ENCODE measurements around the gene SMAD3.

The SMAD3 gene

GRCh38 chr15:67183443-67184169 is 118.2 kb downstream of the SMAD3 start:
- Mint-ChIP-seq H3K36me3 (ENCODE audit: low read depth) (peaks cover 73% of the 10 kb centered on the region), H3K27me3 (no peaks in the 10 kb centered on the region), H3K27ac (no peak overlapping the region), H3K9me3 (no peaks in the 10 kb centered on the region), H3K4me3 (no peak overlapping the region), H3K4me1 (ENCODE audit: low read depth) (peaks cover 13% of the 10 kb centered on the region)
- no peak for DNase-seq

GRCh38 chr15:67184208-67184925 is 119.0 kb downstream of the SMAD3 start:
- Mint-ChIP-seq H3K4me1 (ENCODE audit: low read depth) (peaks cover 13% of the 10 kb centered on the region), H3K27ac (no peak overlapping the region), H3K9me3 (no peaks in the 10 kb centered on the region), H3K27me3 (no peaks in the 10 kb centered on the region), H3K4me3 (no peak overlapping the region), H3K36me3 (ENCODE audit: low read depth) (peaks cover 75% of the 10 kb centered on the region)
- DNase-seq: no peak

GRCh38 chr15:67185051-67185450 is 119.6 kb downstream of the SMAD3 start:
- H3K27ac Mint-ChIP-seq: peak overlapping the region; percentile 70
- H3K4me3 Mint-ChIP-seq: no peak overlapping the region

GRCh38 chr15:67185621-67186225 is 120.3 kb downstream of the SMAD3 start:
- Mint-ChIP-seq H3K9me3 (no peaks in the 10 kb centered on the region), H3K27ac (peak overlapping the region; percentile 70), H3K4me3 (no peak overlapping the region), H3K36me3 (ENCODE audit: low read depth) (peaks cover 80% of the 10 kb centered on the region), H3K4me1 (ENCODE audit: low read depth) (peaks cover 13% of the 10 kb centered on the region), H3K27me3 (no peaks in the 10 kb centered on the region)
- peak; percentile 34 for DNase-seq

More at GRCh38 chr15:67185051-67185450, 119.6 kb downstream of the SMAD3 start:
- peaks cover 75% of the 10 kb centered on the region for H3K36me3 Mint-ChIP-seq (ENCODE audit: low read depth)
- peaks cover 13% of the 10 kb centered on the region for H3K4me1 Mint-ChIP-seq (ENCODE audit: low read depth)
- no peaks in the 10 kb centered on the region for H3K27me3 Mint-ChIP-seq
- DNase-seq: no peak
- no peaks in the 10 kb centered on the region for H3K9me3 Mint-ChIP-seq

GRCh38 chr15:67186226-67186649 is 120.8 kb downstream of the SMAD3 start:
- Mint-ChIP-seq H3K36me3 (ENCODE audit: low read depth) (peaks cover 81% of the 10 kb centered on the region), H3K27me3 (no peaks in the 10 kb centered on the region), H3K9me3 (no peaks in the 10 kb centered on the region), H3K4me1 (ENCODE audit: low read depth) (peaks cover 13% of the 10 kb centered on the region), H3K27ac (peak overlapping the region; percentile 70), H3K4me3 (no peak overlapping the region)
- DNase-seq: no peak

- no peak overlapping the region for H3K4me3 Mint-ChIP-seq
- H3K4me1 Mint-ChIP-seq (ENCODE audit: low read depth): peaks cover 13% of the 10 kb centered on the region
- H3K9me3 Mint-ChIP-seq: no peaks in the 10 kb centered on the region
- H3K27ac Mint-ChIP-seq: peak overlapping the region; percentile 70
- DNase-seq: no peak
- H3K36me3 Mint-ChIP-seq (ENCODE audit: low read depth): peaks cover 84% of the 10 kb centered on the region
- no peaks in the 10 kb centered on the region for H3K27me3 Mint-ChIP-seq
These were observed 121.3 kb downstream of the SMAD3 start for GRCh38 chr15:67186688-67187087.

- Mint-ChIP-seq H3K36me3 (ENCODE audit: low read depth) (peaks cover 85% of the 10 kb centered on the region), H3K27me3 (no peaks in the 10 kb centered on the region)
These were observed 122.0 kb downstream of the SMAD3 start for GRCh38 chr15:67187351-67187854.

GRCh38 chr15:67188551-67189218 is 123.3 kb downstream of the SMAD3 start:
- no peak for DNase-seq
- peaks cover 92% of the 10 kb centered on the region for H3K36me3 Mint-ChIP-seq (ENCODE audit: low read depth)
- peaks cover 21% of the 10 kb centered on the region for H3K4me1 Mint-ChIP-seq (ENCODE audit: low read depth)
- no peaks in the 10 kb centered on the region for H3K27me3 Mint-ChIP-seq
- no peaks in the 10 kb centered on the region for H3K9me3 Mint-ChIP-seq
- peak overlapping the region; percentile 53 for H3K27ac Mint-ChIP-seq
- no peak overlapping the region for H3K4me3 Mint-ChIP-seq

More at GRCh38 chr15:67187351-67187854, 122.0 kb downstream of the SMAD3 start:
- Mint-ChIP-seq H3K27ac (peak overlapping the region; percentile 26), H3K4me1 (ENCODE audit: low read depth) (peaks cover 19% of the 10 kb centered on the region), H3K4me3 (no peak overlapping the region), H3K9me3 (no peaks in the 10 kb centered on the region)
- no peak for DNase-seq

- H3K27me3 Mint-ChIP-seq: no peaks in the 10 kb centered on the region
- peak overlapping the region; percentile 55 for H3K27ac Mint-ChIP-seq
- DNase-seq: no peak
- H3K4me3 Mint-ChIP-seq: no peak overlapping the region
- H3K4me1 Mint-ChIP-seq (ENCODE audit: low read depth): peaks cover 21% of the 10 kb centered on the region
- H3K36me3 Mint-ChIP-seq (ENCODE audit: low read depth): peaks cover 94% of the 10 kb centered on the region
- no peaks in the 10 kb centered on the region for H3K9me3 Mint-ChIP-seq
These were observed 124.1 kb downstream of the SMAD3 start for GRCh38 chr15:67189326-67190051.

- no peak overlapping the region for H3K4me3 Mint-ChIP-seq
- no peaks in the 10 kb centered on the region for H3K27me3 Mint-ChIP-seq
- peaks cover 94% of the 10 kb centered on the region for H3K36me3 Mint-ChIP-seq (ENCODE audit: low read depth)
- H3K27ac Mint-ChIP-seq: peak overlapping the region; percentile 19
- peaks cover 18% of the 10 kb centered on the region for H3K4me1 Mint-ChIP-seq (ENCODE audit: low read depth)
- no peak for DNase-seq
- no peaks in the 10 kb centered on the region for H3K9me3 Mint-ChIP-seq
These were observed 124.9 kb downstream of the SMAD3 start for GRCh38 chr15:67190326-67190725.

- Mint-ChIP-seq H3K4me1 (ENCODE audit: low read depth) (peaks cover 13% of the 10 kb centered on the region), H3K4me3 (no peak overlapping the region), H3K9me3 (no peaks in the 10 kb centered on the region), H3K27me3 (no peaks in the 10 kb centered on the region), H3K36me3 (ENCODE audit: low read depth) (peaks cover 96% of the 10 kb centered on the region), H3K27ac (no peak overlapping the region)
- no peak for DNase-seq
These were observed 125.4 kb downstream of the SMAD3 start for GRCh38 chr15:67190813-67191212.

- Mint-ChIP-seq H3K4me1 (ENCODE audit: low read depth) (peaks cover 7% of the 10 kb centered on the region), H3K4me3 (no peak overlapping the region), H3K36me3 (ENCODE audit: low read depth) (peaks cover 95% of the 10 kb centered on the region), H3K27ac (peak overlapping the region; percentile 83), H3K9me3 (no peaks in the 10 kb centered on the region), H3K27me3 (no peaks in the 10 kb centered on the region)
- no peak for DNase-seq
These were observed 126.9 kb downstream of the SMAD3 start for GRCh38 chr15:67192185-67192820.

GRCh38 chr15:67193223-67193990 is 128.0 kb downstream of the SMAD3 start:
- peak overlapping the region; percentile 83 for H3K27ac Mint-ChIP-seq
- no peak overlapping the region for H3K4me3 Mint-ChIP-seq
- H3K9me3 Mint-ChIP-seq: no peaks in the 10 kb centered on the region
- no peaks in the 10 kb centered on the region for H3K27me3 Mint-ChIP-seq
- peaks cover 97% of the 10 kb centered on the region for H3K36me3 Mint-ChIP-seq (ENCODE audit: low read depth)
- H3K4me1 Mint-ChIP-seq (ENCODE audit: low read depth): peaks cover 13% of the 10 kb centered on the region
- DNase-seq: no peak

All from activated T-cell treated with anti-CD3 and anti-CD28 coated beads, Interleukin-2, amount 50 U/mL, for 24 hours (primary cell).